Mesenchymal stem cell (in vitro differentiated cells and primary cell): ENCODE results near the gene MRPL52.
"Not testable (repeated sequence)": the region's sequence is repeated elsewhere in the genome, so short reads cannot be mapped to it uniquely, and the experiment has no call there.

ENCODE experiments used
- DNase-seq: peaks from one replicate; pipeline ENCODE4 v3.0.0-alpha.2; 2013
- H2AFZ ChIP-seq: one replicate; pipeline ENCODE4 v1.6.1; 2013; ENCODE audit warnings: low read depth, mild to moderate bottlenecking, control low read depth, inconsistent platforms, low read length, moderate library complexity
- H2AK5ac ChIP-seq: 2 replicates; pipeline ENCODE4 v1.6.1; 2013; ENCODE audit warnings: low read length, moderate library complexity, mild to moderate bottlenecking, inconsistent platforms; ENCODE audit not compliant: severe bottlenecking
- H2BK120ac ChIP-seq: one replicate; pipeline ENCODE4 v1.6.1; 2013; ENCODE audit warnings: low read depth, mild to moderate bottlenecking, inconsistent platforms, low read length, moderate library complexity
- H2BK12ac ChIP-seq, 2 experiments: one replicate each; pipeline ENCODE4 v1.6.1; 2013; ENCODE audit warnings: inconsistent platforms in 2 of 2, low read length in 2 of 2, mild to moderate bottlenecking in 2 of 2, moderate library complexity in 2 of 2, control low read depth in 1 of 2
- H2BK15ac ChIP-seq: one replicate; pipeline ENCODE4 v1.6.1; 2013; ENCODE audit warnings: mild to moderate bottlenecking, low read depth, inconsistent platforms; ENCODE audit not compliant: poor library complexity, severe bottlenecking
- H2BK5ac ChIP-seq: 2 replicates; pipeline ENCODE4 v1.6.1; 2013; ENCODE audit warnings: low read depth, mild to moderate bottlenecking, low read length, control low read depth, inconsistent platforms; ENCODE audit not compliant: poor library complexity, severe bottlenecking
- H3K14ac ChIP-seq, 2 experiments: one replicate each; pipeline ENCODE4 v1.6.1; 2013; ENCODE audit warnings: inconsistent platforms in 2 of 2, low read length in 2 of 2, control low read depth in 1 of 2, mild to moderate bottlenecking in 1 of 2, moderate library complexity in 1 of 2
- H3K18ac ChIP-seq, 2 experiments: one replicate each; pipeline ENCODE4 v1.6.1; 2013; ENCODE audit warnings: inconsistent platforms in 2 of 2, low read length in 2 of 2, control low read depth in 1 of 2, low read depth in 1 of 2, mild to moderate bottlenecking in 1 of 2
- H3K23ac ChIP-seq, 2 experiments: one replicate each; pipeline ENCODE4 v1.6.1; 2013; ENCODE audit warnings: inconsistent platforms in 2 of 2, low read length in 2 of 2, mild to moderate bottlenecking in 2 of 2, moderate library complexity in 2 of 2, control low read depth in 1 of 2
- H3K27ac ChIP-seq: 2 replicates; pipeline ENCODE4 v1.5.1; 2013; ENCODE audit warnings: mild to moderate bottlenecking, moderate library complexity, low read length, control low read depth, inconsistent platforms; ENCODE audit not compliant: poor library complexity, severe bottlenecking
- H3K27me3 ChIP-seq, 2 experiments: 2 replicates each; pipeline versions ENCODE4 v1.6.1 to v1.7.0; 2013; ENCODE audit warnings: low read length in 2 of 2, mild to moderate bottlenecking in 2 of 2, moderate library complexity in 2 of 2, control low read depth in 1 of 2, inconsistent platforms in 1 of 2; ENCODE audit not compliant: control insufficient read depth in 1 of 2, insufficient read depth in 1 of 2
- H3K36me3 ChIP-seq, 2 experiments: 2 replicates each; pipeline versions ENCODE4 v1.6.1 to v1.7.0; 2013; ENCODE audit warnings: low read length in 2 of 2, control low read depth in 1 of 2, inconsistent platforms in 1 of 2, low read depth in 1 of 2, mild to moderate bottlenecking in 1 of 2; ENCODE audit not compliant: insufficient read depth in 2 of 2, control insufficient read depth in 1 of 2
- H3K4ac ChIP-seq, 2 experiments: one replicate each; pipeline ENCODE4 v1.6.1; 2013; ENCODE audit warnings: inconsistent platforms in 2 of 2, low read length in 2 of 2, mild to moderate bottlenecking in 2 of 2, moderate library complexity in 2 of 2, control low read depth in 1 of 2, low read depth in 1 of 2
- H3K4me1 ChIP-seq: 2 replicates; pipeline ENCODE4 v1.6.1; 2013; ENCODE audit warnings: low read depth, low read length, control low read depth; ENCODE audit not compliant: control insufficient read depth, insufficient read depth
- H3K4me2 ChIP-seq: 2 replicates; pipeline ENCODE4 v1.6.1; 2013; ENCODE audit warnings: low read length, mild to moderate bottlenecking, inconsistent platforms; ENCODE audit not compliant: poor library complexity, severe bottlenecking
- H3K4me3 ChIP-seq, 2 experiments: 2 replicates each; pipeline versions ENCODE4 v1.5.1 to v1.7.0; 2013; ENCODE audit warnings: low read length in 2 of 2, mild to moderate bottlenecking in 2 of 2, control low read depth in 1 of 2, low read depth in 1 of 2; ENCODE audit not compliant: insufficient read depth in 1 of 2
- H3K79me1 ChIP-seq: replicated peaks from 2 replicates; pipeline ENCODE4 v1.6.1; 2013; ENCODE audit warnings: mild to moderate bottlenecking, control low read depth, low read length, inconsistent platforms; ENCODE audit not compliant: poor library complexity, severe bottlenecking
- H3K9ac ChIP-seq: 2 replicates; pipeline ENCODE4 v1.7.0; 2013; ENCODE audit warnings: mild to moderate bottlenecking, low read length, moderate library complexity
- H3K9me3 ChIP-seq: 2 replicates; pipeline ENCODE4 v1.7.0; 2013; ENCODE audit warnings: mild to moderate bottlenecking, low read length; ENCODE audit not compliant: control insufficient read depth
- H4K8ac ChIP-seq: one replicate; pipeline ENCODE4 v1.6.1; 2013; ENCODE audit warnings: inconsistent platforms, mild to moderate bottlenecking, low read length, moderate library complexity
- H4K91ac ChIP-seq: one replicate; pipeline ENCODE4 v1.6.1; 2013; ENCODE audit warnings: mild to moderate bottlenecking, low read length, inconsistent platforms
- WGBS: methylation state at CpG from one replicate; pipeline ENCODE4 v1.1.7; 2013; ENCODE audit warnings: mixed read lengths; 5-methylcytosine and 5-hydroxymethylcytosine counted together

The MRPL52 gene

DNA sequence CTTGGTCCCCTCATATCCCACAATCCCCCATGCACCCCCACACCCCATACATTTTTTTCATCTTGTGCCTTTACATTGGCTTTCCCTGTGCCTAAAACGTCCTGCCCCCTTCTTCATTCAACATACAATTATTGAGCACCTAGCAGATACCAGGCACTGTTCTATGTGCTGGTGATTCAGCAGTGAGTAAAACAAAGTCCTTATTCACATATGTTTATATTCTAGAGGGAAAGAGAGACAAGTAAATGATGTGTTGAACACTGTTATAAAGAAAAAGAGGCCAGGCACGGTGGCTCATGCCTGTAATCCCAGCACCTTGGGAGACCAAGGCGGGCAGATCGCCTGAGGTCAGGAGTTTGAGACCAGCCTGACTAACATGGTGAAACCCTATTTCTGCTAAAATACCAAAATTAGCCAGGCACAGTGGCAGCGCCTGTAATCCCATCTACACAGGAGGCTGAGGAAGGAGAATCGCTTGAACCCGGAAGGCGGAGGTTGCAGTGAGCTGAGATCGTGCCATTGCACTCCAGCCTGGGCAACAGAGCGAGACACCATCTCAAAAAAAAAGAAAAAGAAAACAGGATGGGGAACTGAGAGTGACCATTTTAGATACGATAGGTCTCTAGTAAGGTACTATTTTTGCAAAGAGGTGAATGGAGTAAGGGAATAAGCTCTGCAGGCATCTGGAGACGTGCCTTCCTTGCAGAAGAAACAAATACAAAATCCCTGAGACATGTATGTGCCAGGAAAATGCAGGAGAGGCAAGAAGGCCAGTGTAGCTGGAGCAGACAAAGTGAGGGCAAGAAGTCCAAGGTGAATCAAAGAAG lies 26.6 kb upstream of the MRPL52 start:
- H3K9ac ChIP-seq: no peak overlapping the region
- H2AFZ ChIP-seq: no peak overlapping the region
- DNase-seq: no peak
- H3K14ac ChIP-seq: peak overlapping the region in 1 of 2 experiments; percentile 57
- H2BK15ac ChIP-seq: no peak overlapping the region
- peak overlapping the region; percentile 61 for H2BK120ac ChIP-seq
- no peak overlapping the region for H3K4ac ChIP-seq
- H3K9me3 ChIP-seq: no peaks in the 10 kb centered on the region
- H3K4me3 ChIP-seq: no peak overlapping the region
- no peak overlapping the region for H3K18ac ChIP-seq
- no peak overlapping the region for H4K8ac ChIP-seq
- WGBS: 87% methylated on average over 11 of the region's 12 CpGs
- no peak overlapping the region for H2BK5ac ChIP-seq
- H3K27ac ChIP-seq: no peak overlapping the region
- no peak overlapping the region for H3K23ac ChIP-seq
- no peak overlapping the region for H2BK12ac ChIP-seq
- H3K79me1 ChIP-seq: no peaks in the 10 kb centered on the region
- peaks cover 5 to 13% of the 10 kb centered on the region in 2 experiments for H3K27me3 ChIP-seq
- no peak overlapping the region for H2AK5ac ChIP-seq
- H3K4me1 ChIP-seq: no peaks in the 10 kb centered on the region
- no peak overlapping the region for H3K4me2 ChIP-seq
- no peak overlapping the region for H4K91ac ChIP-seq
- no peaks in the 10 kb centered on the region for H3K36me3 ChIP-seq

DNA sequence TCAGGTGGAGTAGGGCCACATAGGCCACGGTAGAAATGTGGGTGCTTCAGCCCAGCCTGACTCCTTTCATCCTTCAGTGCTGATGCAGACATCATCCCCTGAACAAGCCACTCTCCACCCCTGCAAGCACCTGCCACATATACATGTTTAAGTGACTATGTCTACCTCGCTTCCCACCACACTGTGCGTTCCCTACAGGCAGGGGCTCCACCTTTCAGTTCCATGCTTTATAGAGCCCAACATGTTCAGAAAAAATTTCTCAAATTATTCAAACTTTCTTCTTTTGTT lies 26.1 kb upstream of the MRPL52 start:
- Histone ChIP-seq H3K4me3 (no peak overlapping the region), H3K9ac (no peak overlapping the region), H3K79me1 (no peaks in the 10 kb centered on the region), H3K36me3 (no peaks in the 10 kb centered on the region), H3K14ac (peak overlapping the region in 1 of 2 experiments; percentile 57), H3K4me2 (no peak overlapping the region), H2AK5ac (no peak overlapping the region), H2BK12ac (no peak overlapping the region), H4K8ac (no peak overlapping the region), H4K91ac (no peak overlapping the region), H3K9me3 (no peaks in the 10 kb centered on the region), H3K27ac (no peak overlapping the region), H2BK15ac (no peak overlapping the region), H2BK120ac (no peak overlapping the region), H3K4ac (no peak overlapping the region), H3K18ac (no peak overlapping the region), H3K4me1 (no peaks in the 10 kb centered on the region), H3K23ac (no peak overlapping the region), H2BK5ac (no peak overlapping the region), H3K27me3 (peaks cover 5 to 10% of the 10 kb centered on the region in 2 experiments), H2AFZ (no peak overlapping the region)
- WGBS: 95% methylated on average over 3 of the region's 3 CpGs
- DNase-seq: no peak

DNA sequence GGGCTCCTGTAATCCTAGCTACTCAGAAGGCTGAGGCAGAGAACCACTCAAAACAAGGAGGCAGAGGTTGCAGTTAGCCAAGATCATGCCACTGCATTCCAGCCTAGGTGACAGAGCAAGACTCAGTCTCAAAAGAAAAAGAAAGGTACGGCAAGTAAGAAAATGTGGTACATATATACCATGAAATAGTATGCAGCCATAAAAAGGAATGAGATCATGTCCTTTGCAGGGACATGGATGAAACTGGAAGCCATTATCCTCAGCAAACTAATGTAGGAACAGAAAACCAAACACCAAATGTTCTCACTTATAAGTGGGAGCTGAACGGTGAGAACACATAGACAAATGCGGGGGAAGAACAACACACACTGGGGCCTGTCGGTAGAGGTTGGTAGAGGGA lies 24.5 kb upstream of the MRPL52 start:
- not testable (repeated sequence) for H3K79me1 ChIP-seq, H3K18ac ChIP-seq, H3K14ac ChIP-seq

DNA sequence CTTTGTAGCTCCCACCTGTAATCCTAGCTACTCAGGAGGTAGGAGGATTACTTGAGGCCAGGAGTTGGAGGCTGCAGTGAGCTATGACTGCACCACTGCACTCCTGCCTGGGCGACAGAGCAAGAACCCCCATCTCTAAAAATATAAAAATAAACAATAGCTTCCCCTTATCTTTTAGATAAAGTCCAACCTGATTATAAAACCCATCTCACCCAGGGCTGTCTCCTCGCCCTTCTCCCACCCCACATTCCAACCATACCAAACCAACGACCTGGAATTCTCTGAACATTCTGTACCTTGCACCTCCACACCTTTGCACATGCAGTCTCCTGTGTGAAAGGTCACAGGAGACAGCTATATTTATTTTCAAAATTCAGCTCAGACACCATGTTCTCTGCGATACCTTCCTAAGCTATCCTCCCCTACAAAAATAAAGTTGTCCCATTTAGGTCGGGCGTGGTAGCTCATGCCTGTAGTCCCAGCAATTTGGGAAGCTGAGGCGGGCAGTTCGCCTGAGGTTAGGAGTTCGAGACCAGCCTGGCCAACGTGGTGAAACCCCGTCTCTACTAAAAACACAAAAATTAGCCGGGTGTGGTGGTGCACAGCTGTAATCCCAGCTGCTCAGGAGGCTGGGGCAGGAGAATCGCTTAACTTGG lies 22.1 kb upstream of the MRPL52 start:
- no peak overlapping the region for H4K8ac ChIP-seq
- no peak overlapping the region for H2AK5ac ChIP-seq
- no peak overlapping the region for H3K4ac ChIP-seq
- H3K9ac ChIP-seq: no peak overlapping the region
- no peak for DNase-seq
- H3K23ac ChIP-seq: no peak overlapping the region
- no peaks in the 10 kb centered on the region for H3K79me1 ChIP-seq
- no peak overlapping the region for H3K4me3 ChIP-seq
- H2AFZ ChIP-seq: no peak overlapping the region
- no peak overlapping the region for H2BK5ac ChIP-seq
- no peak overlapping the region for H3K14ac ChIP-seq
- H3K27me3 ChIP-seq: peaks cover 0 to 5% of the 10 kb centered on the region in 2 experiments
- H3K4me2 ChIP-seq: no peak overlapping the region
- H3K9me3 ChIP-seq: no peaks in the 10 kb centered on the region
- no peak overlapping the region for H3K18ac ChIP-seq
- no peak overlapping the region for H2BK12ac ChIP-seq
- H3K4me1 ChIP-seq: no peaks in the 10 kb centered on the region
- no peak overlapping the region for H2BK120ac ChIP-seq
- H2BK15ac ChIP-seq: no peak overlapping the region
- H3K36me3 ChIP-seq: no peaks in the 10 kb centered on the region
- H3K27ac ChIP-seq: no peak overlapping the region
- H4K91ac ChIP-seq: no peak overlapping the region
- WGBS: 83% methylated on average over 13 of the region's 13 CpGs

More for the DNA sequence above, 24.5 kb upstream of the MRPL52 start:
- H2BK120ac ChIP-seq, H3K4me1 ChIP-seq, H2BK12ac ChIP-seq, H4K8ac ChIP-seq, H4K91ac ChIP-seq, H3K27me3 ChIP-seq, H2BK15ac ChIP-seq, H3K23ac ChIP-seq, H3K9ac ChIP-seq, H3K27ac ChIP-seq, DNase-seq, H3K4me3 ChIP-seq, H3K4me2 ChIP-seq, H2AFZ ChIP-seq, H3K36me3 ChIP-seq, H2BK5ac ChIP-seq, H3K4ac ChIP-seq, H3K9me3 ChIP-seq, H2AK5ac ChIP-seq: not testable (repeated sequence)
- 82% methylated on average over 4 of the region's 4 CpGs for WGBS
